ENCODE measurements around the gene CGREF1.

Gene CGREF1, protein sequence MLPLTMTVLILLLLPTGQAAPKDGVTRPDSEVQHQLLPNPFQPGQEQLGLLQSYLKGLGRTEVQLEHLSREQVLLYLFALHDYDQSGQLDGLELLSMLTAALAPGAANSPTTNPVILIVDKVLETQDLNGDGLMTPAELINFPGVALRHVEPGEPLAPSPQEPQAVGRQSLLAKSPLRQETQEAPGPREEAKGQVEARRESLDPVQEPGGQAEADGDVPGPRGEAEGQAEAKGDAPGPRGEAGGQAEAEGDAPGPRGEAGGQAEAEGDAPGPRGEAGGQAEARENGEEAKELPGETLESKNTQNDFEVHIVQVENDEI

GRCh38 chr2:27118525-27119329, at the start of gene CGREF1:
TSS of gene CGREF1 (minus strand) at chr2:27119128. CDS start at chr2:27104366, 14,762 bp downstream.
- no peak for DNase-seq

DNA sequence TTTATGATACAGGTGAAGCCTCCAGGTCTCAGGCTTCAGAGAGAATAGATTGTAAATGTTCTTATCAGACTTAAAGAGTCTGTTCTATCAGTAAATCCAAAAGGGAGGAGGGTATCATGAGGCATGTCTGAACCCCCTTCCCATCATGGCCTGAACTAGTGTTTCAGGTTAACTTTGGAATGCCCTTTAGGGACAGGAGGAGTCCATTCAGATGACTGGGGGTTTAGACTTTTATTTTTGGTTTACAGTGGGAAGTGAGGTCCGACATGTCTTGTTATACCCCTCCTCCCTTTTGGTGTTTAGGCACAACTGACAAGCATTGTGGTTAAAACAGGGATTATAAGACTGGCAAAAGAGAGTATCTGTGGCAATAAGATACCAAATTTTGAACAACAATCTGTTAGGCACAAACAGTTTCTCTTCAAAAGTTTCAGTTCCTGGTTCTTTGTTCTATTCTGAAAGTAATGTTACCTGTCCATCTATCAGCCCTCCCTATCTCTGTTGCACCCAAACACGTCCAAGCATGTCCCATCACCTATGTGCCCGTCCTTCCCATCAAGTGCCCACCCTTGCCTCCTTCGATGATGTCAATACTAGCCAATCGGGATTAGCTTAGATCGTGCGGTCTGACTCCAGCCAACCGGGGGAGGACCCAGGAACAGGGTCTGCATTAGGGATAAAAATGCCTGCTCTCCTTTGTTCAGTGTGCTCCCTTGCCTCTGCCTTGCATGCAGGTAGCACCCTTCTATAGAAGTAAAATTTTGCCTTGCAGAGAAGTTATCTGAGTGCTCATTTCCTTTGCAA, 46.2 kb upstream of the CGREF1 start:
- DNase-seq = no peak

GRCh38 chr2:27162151-27163121, 43.5 kb upstream of the CGREF1 start:
- DNase-seq = no peak

DNA sequence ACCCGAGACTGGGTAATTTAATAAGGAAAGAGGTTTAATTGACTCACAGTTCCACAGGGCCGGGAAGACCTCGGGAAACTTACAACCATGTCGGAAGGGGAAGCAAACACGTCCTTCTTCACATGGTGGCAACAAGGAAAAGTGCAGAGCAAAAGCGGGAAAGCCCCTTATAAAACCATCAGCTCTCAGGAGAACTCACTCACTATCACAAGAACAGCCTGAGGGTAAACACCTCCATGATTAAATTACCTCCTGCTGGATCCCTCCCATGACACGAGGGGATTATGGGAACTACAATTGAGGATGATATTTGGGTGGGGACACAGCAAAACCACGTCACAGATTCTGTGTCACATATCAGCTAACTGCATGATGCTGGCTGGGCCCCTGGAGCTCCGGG, 41.3 kb upstream of the CGREF1 start:
- no peak for DNase-seq

GRCh38 chr2:27159271-27159670, 40.3 kb upstream of the CGREF1 start:
- no peak for DNase-seq

DNA sequence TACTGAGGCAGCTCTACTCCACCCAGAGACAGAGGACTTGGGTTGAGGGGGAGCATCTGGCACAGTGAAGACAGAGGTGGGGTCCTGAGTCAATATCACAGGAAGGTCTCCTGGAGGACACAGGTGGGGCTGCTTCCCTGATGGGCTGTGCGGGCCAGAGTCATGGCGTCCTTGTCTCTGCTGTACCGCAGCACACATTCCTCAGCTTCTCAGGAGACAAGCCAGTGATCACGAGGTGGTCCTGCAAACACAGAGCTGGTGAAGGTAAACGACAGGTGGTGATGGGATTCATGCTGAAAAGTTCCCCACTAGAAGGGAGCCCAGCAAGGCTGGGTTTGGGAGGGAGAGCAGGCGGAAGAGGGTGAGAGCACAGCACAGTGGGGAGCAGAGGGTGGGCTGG, 39.5 kb upstream of the CGREF1 start:
- DNase-seq = no peak

DNA sequence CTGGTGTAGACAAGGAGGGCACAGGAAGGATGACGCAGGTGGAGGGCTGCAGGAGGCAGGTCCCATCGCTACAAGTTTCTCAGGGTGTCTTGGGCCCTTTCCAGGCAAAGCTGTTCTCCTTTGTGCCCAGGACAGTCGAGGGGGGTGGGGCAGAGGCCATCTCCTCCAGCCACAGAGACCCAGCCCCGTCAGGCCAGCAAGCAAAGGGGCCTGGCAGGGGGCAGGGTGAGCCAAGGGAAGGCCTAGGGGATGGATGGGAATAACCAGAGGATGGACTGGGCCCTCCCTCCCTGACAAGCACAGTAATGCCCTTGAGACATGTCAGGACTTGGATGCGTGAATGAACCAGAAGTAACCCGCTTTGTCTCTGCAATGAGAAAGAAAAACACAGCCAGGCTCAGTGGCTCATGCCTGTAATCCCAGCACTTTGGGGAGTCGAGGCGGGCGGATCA, 36.2 kb upstream of the CGREF1 start:
- DNase-seq = no peak

GRCh38 chr2:27154488-27154887, 35.6 kb upstream of the CGREF1 start:
- DNase-seq = no peak

DNA sequence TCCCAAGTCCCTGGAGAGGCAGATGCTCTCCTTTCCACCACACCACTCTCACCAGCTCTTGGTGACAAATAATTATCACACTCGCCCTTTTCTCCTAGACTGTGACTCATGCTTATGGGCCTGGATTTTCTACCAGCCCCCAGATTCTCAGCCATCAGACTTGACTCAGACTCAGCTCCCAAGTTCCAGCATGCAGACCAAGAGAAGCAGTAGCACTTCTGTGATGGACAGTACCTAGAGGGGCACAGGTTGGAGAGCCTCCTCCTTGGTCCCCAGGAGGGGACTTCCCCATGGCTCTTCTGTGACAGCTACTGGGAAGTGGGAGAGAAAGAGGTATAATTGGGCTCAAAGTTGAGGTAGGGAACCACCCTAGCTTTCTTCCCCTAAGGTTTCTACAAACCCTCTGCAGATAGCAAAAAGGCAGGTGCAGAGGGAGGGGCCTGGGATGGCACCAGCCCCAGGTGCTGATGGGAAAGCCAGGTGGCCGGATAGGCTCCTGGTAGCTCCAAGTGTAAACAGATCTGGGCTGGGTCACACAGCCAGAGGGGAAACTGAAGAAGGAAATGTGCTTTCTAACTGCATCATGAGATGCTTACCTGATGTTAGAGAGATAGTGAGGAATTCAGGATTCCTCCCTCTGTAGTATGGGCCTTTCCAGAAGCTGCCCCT, 34.0 kb upstream of the CGREF1 start:
- no peak for DNase-seq

GRCh38 chr2:27152102-27152795, 33.3 kb upstream of the CGREF1 start:
- DNase-seq = no peak

- no peak for DNase-seq
These were observed 31.8 kb upstream of the CGREF1 start for GRCh38 chr2:27150639-27151230.

GRCh38 chr2:27149570-27150405, 30.9 kb upstream of the CGREF1 start:
- DNase-seq = no peak

DNA sequence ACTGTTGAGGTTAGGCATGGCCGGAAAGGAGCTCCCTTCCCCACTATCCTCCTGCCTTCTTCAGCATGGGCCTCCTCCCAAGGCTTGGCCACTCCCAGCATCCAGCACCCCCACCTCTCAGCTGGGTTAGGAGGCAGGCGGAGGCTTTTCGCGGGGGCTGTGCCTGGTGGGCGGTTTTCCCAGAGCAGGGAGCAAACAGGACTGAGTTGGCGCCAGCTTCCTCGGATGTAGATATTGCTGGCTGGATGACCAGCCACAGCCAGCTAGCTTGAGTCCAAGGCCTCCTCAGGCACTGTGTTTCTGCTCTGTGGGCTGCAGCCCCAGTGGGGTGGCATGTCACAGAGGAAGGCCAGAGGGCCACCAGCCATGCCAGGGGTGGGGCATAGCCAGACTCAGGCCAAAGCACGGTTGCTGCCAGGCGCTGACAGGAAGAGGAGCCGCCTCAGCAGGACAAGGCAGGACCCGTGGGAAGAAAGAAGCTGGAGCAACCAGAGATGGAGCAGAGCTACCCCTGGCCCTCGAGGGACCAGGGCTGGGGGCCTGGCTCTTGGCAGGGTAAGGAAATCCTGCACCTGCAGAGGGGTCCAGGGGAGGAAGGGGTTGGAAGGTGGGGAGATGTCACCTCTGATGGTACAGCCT, 30.0 kb upstream of the CGREF1 start, which contains the start of gene TCF23:
Gene TCF23 (plus strand): TSS at position 204 of the 639 bp plus-strand sequence. CDS start 130 bp downstream, at position 334.
- no peak for DNase-seq

DNA sequence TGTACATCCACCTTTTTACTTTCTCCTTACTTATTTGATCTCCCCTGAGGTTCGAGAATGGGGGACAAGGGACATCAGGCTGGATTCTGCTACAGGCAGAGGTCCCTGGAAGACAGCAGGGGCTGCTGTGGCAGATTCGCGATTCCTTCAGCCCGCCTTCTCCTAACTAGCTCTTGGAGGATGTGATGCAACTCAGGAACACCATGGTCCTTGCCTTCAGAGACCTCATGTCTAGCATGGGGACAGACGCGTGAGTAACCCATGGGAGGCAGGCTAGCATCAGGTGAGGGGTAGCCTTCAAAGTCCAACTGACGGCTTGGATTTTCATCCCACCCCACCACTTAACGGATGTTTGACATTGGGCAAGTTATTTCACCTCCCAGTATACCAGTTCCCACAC, 29.0 kb upstream of the CGREF1 start:
- no peak for DNase-seq

GRCh38 chr2:27145682-27146081, 26.8 kb upstream of the CGREF1 start:
- DNase-seq = no peak

DNA sequence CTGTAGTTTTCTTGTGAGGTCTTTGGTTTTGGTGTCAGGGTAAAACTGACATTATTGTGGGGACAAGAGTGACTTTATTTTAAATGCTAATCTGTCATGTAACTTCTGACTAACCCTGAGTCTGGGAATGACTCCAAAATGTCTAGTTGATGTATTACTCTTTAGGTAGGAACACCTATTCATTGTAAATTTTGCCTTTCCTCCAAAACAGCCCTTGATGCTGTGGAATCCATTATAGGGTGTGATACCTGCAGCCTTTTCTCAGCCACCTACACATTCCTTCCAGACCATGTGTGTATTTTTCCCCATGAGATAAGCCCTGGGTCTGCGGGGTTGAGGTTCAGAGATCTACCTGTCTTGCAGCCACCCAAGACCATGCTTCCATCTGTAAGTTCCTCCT, 24.4 kb upstream of the CGREF1 start:
- DNase-seq = no peak

GRCh38 chr2:27139310-27139709, 20.4 kb upstream of the CGREF1 start, which contains the start of gene PRR30:
TSS of gene PRR30 (minus strand) at chr2:27139410. CDS start at chr2:27138329, 1,081 bp downstream.
- no peak for DNase-seq

- DNase-seq = no peak
These were observed 19.2 kb upstream of the CGREF1 start for GRCh38 chr2:27138111-27138510.
